Mesothelial cell of epicardium (in vitro differentiated cells): ENCODE results near the gene AFAP1. TPM values are rescaled to one million over a fixed set of nuclear protein-coding genes. Genes with fewer than 3 reads are reported as not detected.
A peak's percentile ranks its signal among the peaks of the same experiment; 100 is the strongest.
"Not testable (repeated sequence)": the region's sequence is repeated elsewhere in the genome, so short reads cannot be mapped to it uniquely, and the experiment has no call there.

Experiments
- DNase-seq, 2 experiments: peaks; one replicate each; pipeline ENCODE4 v3.0.0; 2021; ENCODE audit warnings: low spot score in 2 of 2; ENCODE audit not compliant: unreplicated experiment in 2 of 2
- H3K27ac Mint-ChIP-seq: 2 replicates; pipeline ENCODE4 v1.8.0; 2021; ENCODE audit warnings: mixed read lengths
- H3K27me3 Mint-ChIP-seq: 2 replicates; pipeline ENCODE4 v1.8.0; 2021; ENCODE audit warnings: low read depth, mixed read lengths
- H3K36me3 Mint-ChIP-seq: 2 replicates; pipeline ENCODE4 v1.8.0; 2021; ENCODE audit warnings: mixed read lengths
- H3K4me1 Mint-ChIP-seq: 2 replicates; pipeline ENCODE4 v1.8.0; 2021; ENCODE audit warnings: mixed read lengths
- H3K4me3 Mint-ChIP-seq: 2 replicates; pipeline ENCODE4 v1.8.0; 2021; ENCODE audit warnings: mild to moderate bottlenecking, moderate library complexity, mixed read lengths
- H3K9me3 Mint-ChIP-seq: 2 replicates; pipeline ENCODE4 v1.8.0; 2021; ENCODE audit warnings: mixed read lengths
- total RNA-seq: library from RNA; stranded (reverse); gene quantifications from 3 replicates; pipeline ENCODE4 v1.2.1, GENCODE V29; 2021
- TF ChIP-seq, protein P1 (sequence below): fragments of 200-600 bp; sonication (generic); IDR thresholded peaks from one replicate; pipeline ENCODE4 v1.5.0; 2021; ENCODE audit warnings: antibody characterized with exemption; ENCODE audit not compliant: unreplicated experiment

The AFAP1 gene
- total RNA-seq, 1 donor from 2014 or later: 82.4 TPM

- no peak for DNase-seq
- H3K4me3 Mint-ChIP-seq: no peak overlapping the region
- H3K27me3 Mint-ChIP-seq: no peaks in the 10 kb centered on the region
- peak overlapping the region; percentile 55 for H3K27ac Mint-ChIP-seq
- peaks cover 30% of the 10 kb centered on the region for H3K4me1 Mint-ChIP-seq
- H3K9me3 Mint-ChIP-seq: peaks cover 18% of the 10 kb centered on the region
- H3K36me3 Mint-ChIP-seq: peaks cover 10% of the 10 kb centered on the region
- TF ChIP-seq, protein P1, sequence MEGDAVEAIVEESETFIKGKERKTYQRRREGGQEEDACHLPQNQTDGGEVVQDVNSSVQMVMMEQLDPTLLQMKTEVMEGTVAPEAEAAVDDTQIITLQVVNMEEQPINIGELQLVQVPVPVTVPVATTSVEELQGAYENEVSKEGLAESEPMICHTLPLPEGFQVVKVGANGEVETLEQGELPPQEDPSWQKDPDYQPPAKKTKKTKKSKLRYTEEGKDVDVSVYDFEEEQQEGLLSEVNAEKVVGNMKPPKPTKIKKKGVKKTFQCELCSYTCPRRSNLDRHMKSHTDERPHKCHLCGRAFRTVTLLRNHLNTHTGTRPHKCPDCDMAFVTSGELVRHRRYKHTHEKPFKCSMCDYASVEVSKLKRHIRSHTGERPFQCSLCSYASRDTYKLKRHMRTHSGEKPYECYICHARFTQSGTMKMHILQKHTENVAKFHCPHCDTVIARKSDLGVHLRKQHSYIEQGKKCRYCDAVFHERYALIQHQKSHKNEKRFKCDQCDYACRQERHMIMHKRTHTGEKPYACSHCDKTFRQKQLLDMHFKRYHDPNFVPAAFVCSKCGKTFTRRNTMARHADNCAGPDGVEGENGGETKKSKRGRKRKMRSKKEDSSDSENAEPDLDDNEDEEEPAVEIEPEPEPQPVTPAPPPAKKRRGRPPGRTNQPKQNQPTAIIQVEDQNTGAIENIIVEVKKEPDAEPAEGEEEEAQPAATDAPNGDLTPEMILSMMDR: no peak
These were observed 10.1 kb upstream of the AFAP1 start for GRCh38 chr4:7949759-7950158.

- no peak overlapping the region for H3K4me3 Mint-ChIP-seq
These were observed 8.3 kb upstream of the AFAP1 start for GRCh38 chr4:7947927-7948326.

GRCh38 chr4:7945709-7946380 lies 6.2 kb upstream of the AFAP1 start:
- DNase-seq: no peak
- Mint-ChIP-seq H3K9me3 (no peaks in the 10 kb centered on the region), H3K27ac (peak overlapping the region; percentile 71), H3K4me1 (peaks cover 56% of the 10 kb centered on the region), H3K36me3 (no peaks in the 10 kb centered on the region), H3K4me3 (no peak overlapping the region), H3K27me3 (no peaks in the 10 kb centered on the region)
- TF ChIP-seq, protein P1: no peak

More at GRCh38 chr4:7947927-7948326, 8.3 kb upstream of the AFAP1 start:
- Mint-ChIP-seq H3K36me3 (peaks cover 8% of the 10 kb centered on the region), H3K27ac (no peak overlapping the region), H3K4me1 (peaks cover 36% of the 10 kb centered on the region), H3K9me3 (peaks cover 14% of the 10 kb centered on the region), H3K27me3 (no peaks in the 10 kb centered on the region)
- DNase-seq: no peak
- TF ChIP-seq, protein P1: no peak

DNA sequence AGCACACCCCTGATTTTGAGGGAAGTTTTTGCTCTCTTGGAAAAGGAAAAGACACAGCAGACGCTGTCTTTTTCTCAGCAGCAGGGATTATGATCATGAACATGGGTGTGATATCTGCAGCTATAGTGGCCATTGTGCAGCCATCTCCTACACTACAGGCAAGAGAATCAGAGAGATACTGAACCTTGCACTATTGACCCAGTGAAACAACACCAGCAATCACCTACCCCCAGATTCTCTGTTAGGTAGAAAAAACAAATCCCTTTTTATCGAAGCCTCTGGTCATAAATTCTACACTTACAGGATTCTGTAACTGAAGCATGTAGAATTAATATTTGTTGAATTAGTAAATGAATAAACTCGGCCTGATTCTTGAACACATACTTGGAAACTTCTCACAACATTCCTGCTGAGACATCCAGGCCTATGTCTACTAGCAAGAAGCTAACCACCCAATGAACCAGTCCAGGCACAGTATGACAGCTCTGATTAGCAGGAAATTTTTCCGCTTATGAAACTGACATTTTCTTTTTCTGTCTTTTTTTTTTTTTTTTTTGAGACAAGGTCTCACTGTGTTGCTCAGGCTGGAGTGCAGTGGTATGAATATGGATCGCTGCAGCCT lies 5.0 kb upstream of the AFAP1 start:
- no peaks in the 10 kb centered on the region for H3K9me3 Mint-ChIP-seq
- peaks cover 59% of the 10 kb centered on the region for H3K4me1 Mint-ChIP-seq

DNA sequence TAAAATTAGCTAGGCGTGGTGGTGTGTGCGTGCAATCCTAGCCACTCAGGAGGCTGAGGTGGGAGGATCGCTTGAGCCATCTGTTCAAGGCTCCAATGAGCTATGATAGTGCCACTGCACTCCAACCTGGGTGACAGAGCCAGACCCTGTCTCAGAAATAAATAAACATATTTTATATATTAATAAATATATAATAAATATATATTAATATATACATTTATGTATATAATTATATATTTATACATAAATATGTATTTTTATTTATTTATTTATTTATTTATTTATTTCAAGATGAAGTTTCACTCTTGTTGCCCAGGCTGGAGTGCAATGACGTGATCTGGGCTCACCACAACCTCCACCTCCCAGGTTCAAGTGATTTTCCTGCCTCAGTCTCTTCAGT lies 4.0 kb upstream of the AFAP1 start:
- H3K27ac Mint-ChIP-seq, DNase-seq, H3K27me3 Mint-ChIP-seq, H3K36me3 Mint-ChIP-seq, H3K4me3 Mint-ChIP-seq, H3K9me3 Mint-ChIP-seq: not testable (repeated sequence)
- H3K4me1 Mint-ChIP-seq: peaks cover 49% of the 10 kb centered on the region

More for the DNA sequence above, 5.0 kb upstream of the AFAP1 start:
- DNase-seq: no peak
- Mint-ChIP-seq H3K36me3 (no peaks in the 10 kb centered on the region), H3K27me3 (no peaks in the 10 kb centered on the region), H3K27ac (peak overlapping the region; percentile 66), H3K4me3 (no peak overlapping the region)
- TF ChIP-seq, protein P1: no peak

DNA sequence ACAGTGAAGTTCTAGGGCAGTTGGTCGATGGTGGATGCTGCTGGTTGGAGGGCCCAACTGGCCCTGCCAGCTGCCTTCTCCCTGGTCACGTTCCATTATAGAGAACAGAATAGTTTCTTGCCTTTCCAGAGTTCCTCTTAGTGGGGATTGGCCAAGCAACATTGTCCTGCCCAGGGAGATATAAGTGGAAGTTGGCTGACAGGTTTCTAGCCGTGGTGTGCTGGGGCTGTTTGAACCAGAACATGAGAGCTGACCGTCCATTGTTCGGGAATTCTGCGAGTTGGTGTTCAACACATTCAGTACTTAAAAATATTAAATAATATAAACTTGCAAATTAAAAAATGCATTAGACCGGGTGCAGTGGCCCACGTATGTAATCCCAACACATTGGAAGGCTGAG lies 3.5 kb upstream of the AFAP1 start:
- Mint-ChIP-seq H3K27me3 (no peaks in the 10 kb centered on the region), H3K36me3 (no peaks in the 10 kb centered on the region), H3K4me3 (no peak overlapping the region), H3K4me1 (peaks cover 51% of the 10 kb centered on the region), H3K9me3 (no peaks in the 10 kb centered on the region), H3K27ac (peak overlapping the region; percentile 39)
- no peak for DNase-seq
- TF ChIP-seq, protein P1: no peak
